SK-N-SH treated with all-trans-retinoic acid at 6 μM for 48 hours (cell line): ENCODE results near the gene CCSER1.

Experiments
- ATAC-seq: fragments of 200-7000 bp; cut with Tn5 transposase; 3 replicates; pipeline ENCODE4 v1.9.1; 2020; ENCODE audit warnings: mild to moderate bottlenecking, moderate library complexity
- ARNTL ChIP-seq: fragments of 450-650 bp; formaldehyde crosslinking; IDR thresholded peaks from 2 replicates; pipeline ENCODE4 v1.5.0; 2020; ENCODE audit warnings: low read depth, mild to moderate bottlenecking, moderate library complexity, borderline replicate concordance
- BACH2 ChIP-seq: fragments of 250-450 bp; sonication (Bioruptor Pico); IDR thresholded peaks from 2 replicates; pipeline ENCODE4 v1.9.0; 2021; ENCODE audit warnings: mild to moderate bottlenecking, borderline replicate concordance
- CSDC2 ChIP-seq: fragments of 250-450 bp; sonication (Bioruptor Pico); IDR thresholded peaks from 2 replicates; pipeline ENCODE4 v1.5.0; 2020; ENCODE audit warnings: mild to moderate bottlenecking, moderate library complexity
- ESRRG ChIP-seq: fragments of 250-450 bp; sonication (Bioruptor Pico); IDR thresholded peaks from 2 replicates; pipeline ENCODE4 v1.6.1; 2021; ENCODE audit warnings: mild to moderate bottlenecking
- GLIS3 ChIP-seq: fragments of 250-450 bp; sonication (Bioruptor Pico); IDR thresholded peaks from 2 replicates; pipeline ENCODE4 v1.5.0; 2020; ENCODE audit warnings: mild to moderate bottlenecking, moderate library complexity
- ISL1 ChIP-seq: fragments of 250-450 bp; sonication (Bioruptor Pico); IDR thresholded peaks from 2 replicates; pipeline ENCODE4 v2.1.2; 2022; ENCODE audit warnings: mild to moderate bottlenecking, moderate library complexity
- OSR1 ChIP-seq: fragments of 250-450 bp; sonication (Bioruptor Pico); IDR thresholded peaks from 2 replicates; pipeline ENCODE4 v1.8.0; 2022; ENCODE audit warnings: moderate library complexity, mild to moderate bottlenecking, inconsistent platforms
- PPARA ChIP-seq: fragments of 250-450 bp; sonication (Bioruptor Pico); IDR thresholded peaks from 2 replicates; pipeline ENCODE4 v1.5.0; 2020; ENCODE audit warnings: mild to moderate bottlenecking, borderline replicate concordance
- RARB ChIP-seq: fragments of 250-450 bp; sonication (Bioruptor Pico); IDR thresholded peaks from 2 replicates; pipeline ENCODE4 v1.8.0; 2021; ENCODE audit warnings: mild to moderate bottlenecking, moderate library complexity
- SNAI2 ChIP-seq: fragments of 250-450 bp; sonication (Bioruptor Pico); IDR thresholded peaks from 2 replicates; pipeline ENCODE4 v1.5.0; 2020; ENCODE audit warnings: mild to moderate bottlenecking, moderate library complexity
- TCF4 ChIP-seq: fragments of 250-450 bp; sonication (Bioruptor Pico); IDR thresholded peaks from 2 replicates; pipeline ENCODE4 v1.8.0; 2021; ENCODE audit warnings: mild to moderate bottlenecking, moderate library complexity, borderline replicate concordance
- TOX ChIP-seq: fragments of 250-450 bp; sonication (Bioruptor Pico); IDR thresholded peaks from 2 replicates; pipeline ENCODE4 v1.8.0; 2021; ENCODE audit warnings: mild to moderate bottlenecking, moderate library complexity, borderline replicate concordance
- ZC3H10 ChIP-seq: fragments of 250-450 bp; sonication (Bioruptor Pico); IDR thresholded peaks from 2 replicates; pipeline ENCODE4 v1.5.1; 2021; ENCODE audit warnings: mild to moderate bottlenecking, moderate library complexity
- ZFP3 ChIP-seq: fragments of 250-450 bp; sonication (Bioruptor Pico); IDR thresholded peaks from 2 replicates; pipeline ENCODE4 v1.5.0; 2020; ENCODE audit warnings: mild to moderate bottlenecking, moderate library complexity
- ZFP30 ChIP-seq: fragments of 450-650 bp; formaldehyde crosslinking; IDR thresholded peaks from 2 replicates; pipeline ENCODE4 v1.5.0; 2022; ENCODE audit warnings: mild to moderate bottlenecking, moderate library complexity
- ZNF565 ChIP-seq: fragments of 450-650 bp; formaldehyde crosslinking; conservative IDR thresholded peaks from 2 replicates; pipeline ENCODE4 v1.5.0; 2020; ENCODE audit warnings: low read depth, mild to moderate bottlenecking, moderate library complexity
- ZNF70 ChIP-seq: fragments of 450-650 bp; formaldehyde crosslinking; IDR thresholded peaks from 2 replicates; pipeline ENCODE4 v1.5.0; 2020; ENCODE audit warnings: mild to moderate bottlenecking, moderate library complexity
- ZNF8 ChIP-seq: fragments of 450-650 bp; formaldehyde crosslinking; IDR thresholded peaks from 2 replicates; pipeline ENCODE4 v1.5.0; 2020; ENCODE audit warnings: mild to moderate bottlenecking, moderate library complexity
- TF ChIP-seq, protein P1 (sequence below): fragments of 250-450 bp; sonication (Bioruptor Pico); IDR thresholded peaks from 2 replicates; pipeline ENCODE4 v1.8.0; 2020; ENCODE audit warnings: mild to moderate bottlenecking, moderate library complexity, borderline replicate concordance
- TF ChIP-seq, protein P2 (sequence below): fragments of 250-450 bp; sonication (Bioruptor Pico); IDR thresholded peaks from 2 replicates; pipeline ENCODE4 v1.8.0; 2021; ENCODE audit warnings: low read depth, mild to moderate bottlenecking, moderate library complexity, borderline replicate concordance
- TF ChIP-seq, protein P3 (sequence below): fragments of 250-450 bp; sonication (Bioruptor Pico); IDR thresholded peaks from 2 replicates; pipeline ENCODE4 v1.5.1; 2021; ENCODE audit warnings: mild to moderate bottlenecking, moderate library complexity

Gene CCSER1

DNA sequence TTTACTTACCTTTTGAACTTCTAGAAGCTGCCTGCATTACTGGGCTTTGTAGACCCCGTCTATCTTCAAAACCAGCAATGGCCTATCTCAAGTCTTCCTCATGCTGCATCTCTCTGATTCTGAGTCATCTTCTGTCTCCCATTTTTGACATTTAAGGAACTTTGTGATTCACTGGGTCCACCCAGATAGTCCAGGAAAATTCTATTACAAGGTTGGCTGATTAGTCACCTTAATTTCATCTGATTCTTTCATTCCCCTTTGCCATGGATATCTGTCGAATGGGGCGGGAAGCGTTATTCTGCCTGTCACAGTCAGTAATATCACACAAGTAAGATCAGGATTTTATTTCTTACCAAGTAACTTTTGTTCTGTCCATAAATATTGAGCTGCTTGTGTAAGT is 618.0 kb downstream of the CCSER1 start:
- TF ChIP-seq OSR1 (CRISPR knock-in tag) = no peak
- TF ChIP-seq ISL1 (CRISPR knock-in tag) = no peak
- TF ChIP-seq, protein P1, sequence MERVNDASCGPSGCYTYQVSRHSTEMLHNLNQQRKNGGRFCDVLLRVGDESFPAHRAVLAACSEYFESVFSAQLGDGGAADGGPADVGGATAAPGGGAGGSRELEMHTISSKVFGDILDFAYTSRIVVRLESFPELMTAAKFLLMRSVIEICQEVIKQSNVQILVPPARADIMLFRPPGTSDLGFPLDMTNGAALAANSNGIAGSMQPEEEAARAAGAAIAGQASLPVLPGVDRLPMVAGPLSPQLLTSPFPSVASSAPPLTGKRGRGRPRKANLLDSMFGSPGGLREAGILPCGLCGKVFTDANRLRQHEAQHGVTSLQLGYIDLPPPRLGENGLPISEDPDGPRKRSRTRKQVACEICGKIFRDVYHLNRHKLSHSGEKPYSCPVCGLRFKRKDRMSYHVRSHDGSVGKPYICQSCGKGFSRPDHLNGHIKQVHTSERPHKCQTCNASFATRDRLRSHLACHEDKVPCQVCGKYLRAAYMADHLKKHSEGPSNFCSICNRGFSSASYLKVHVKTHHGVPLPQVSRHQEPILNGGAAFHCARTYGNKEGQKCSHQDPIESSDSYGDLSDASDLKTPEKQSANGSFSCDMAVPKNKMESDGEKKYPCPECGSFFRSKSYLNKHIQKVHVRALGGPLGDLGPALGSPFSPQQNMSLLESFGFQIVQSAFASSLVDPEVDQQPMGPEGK (CRISPR knock-in tag) = no peak
- no peak for TF ChIP-seq ZNF70 (CRISPR knock-in tag)
- no peak for TF ChIP-seq TCF4 (CRISPR knock-in tag)
- no peak for TF ChIP-seq ZNF565 (CRISPR knock-in tag)
- TF ChIP-seq ARNTL (CRISPR knock-in tag) = no peak
- no peak for TF ChIP-seq ZFP3 (CRISPR knock-in tag)
- TF ChIP-seq RARB (CRISPR knock-in tag) = no peak
- no peak for TF ChIP-seq GLIS3 (CRISPR knock-in tag)
- no peak for TF ChIP-seq ZFP30 (CRISPR knock-in tag)
- TF ChIP-seq TOX (CRISPR knock-in tag) = no peak
- TF ChIP-seq, protein P2, sequence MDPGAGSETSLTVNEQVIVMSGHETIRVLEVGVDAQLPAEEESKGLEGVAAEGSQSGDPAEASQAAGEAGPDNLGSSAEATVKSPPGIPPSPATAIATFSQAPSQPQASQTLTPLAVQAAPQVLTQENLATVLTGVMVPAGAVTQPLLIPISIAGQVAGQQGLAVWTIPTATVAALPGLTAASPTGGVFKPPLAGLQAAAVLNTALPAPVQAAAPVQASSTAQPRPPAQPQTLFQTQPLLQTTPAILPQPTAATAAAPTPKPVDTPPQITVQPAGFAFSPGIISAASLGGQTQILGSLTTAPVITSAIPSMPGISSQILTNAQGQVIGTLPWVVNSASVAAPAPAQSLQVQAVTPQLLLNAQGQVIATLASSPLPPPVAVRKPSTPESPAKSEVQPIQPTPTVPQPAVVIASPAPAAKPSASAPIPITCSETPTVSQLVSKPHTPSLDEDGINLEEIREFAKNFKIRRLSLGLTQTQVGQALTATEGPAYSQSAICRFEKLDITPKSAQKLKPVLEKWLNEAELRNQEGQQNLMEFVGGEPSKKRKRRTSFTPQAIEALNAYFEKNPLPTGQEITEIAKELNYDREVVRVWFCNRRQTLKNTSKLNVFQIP (CRISPR knock-in tag) = no peak

DNA sequence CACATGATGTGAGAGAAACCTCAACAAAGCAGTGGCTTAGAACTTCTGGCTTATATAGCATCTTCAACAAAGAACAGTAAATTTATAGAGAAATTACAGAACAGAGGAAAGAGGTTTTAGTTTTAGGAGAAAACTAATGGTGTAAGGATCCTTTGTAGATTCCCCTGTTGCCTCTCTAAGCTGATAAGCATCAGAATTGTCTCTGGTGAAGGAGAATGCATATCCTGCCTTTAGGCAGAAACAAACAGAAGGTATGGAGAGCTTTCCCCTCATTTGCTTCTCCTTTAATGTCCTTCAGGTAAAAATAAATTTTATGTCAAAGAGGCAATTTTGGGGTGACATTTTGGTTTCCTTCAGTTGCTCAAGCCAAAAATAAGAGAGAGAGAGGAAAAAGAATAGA is 625.9 kb downstream of the CCSER1 start:
- TF ChIP-seq RARB (CRISPR knock-in tag) (no peak), ZC3H10 (no peak), CSDC2 (no peak), BACH2 (no peak), OSR1 (CRISPR knock-in tag) (no peak), GLIS3 (CRISPR knock-in tag) (no peak), ARNTL (CRISPR knock-in tag) (no peak), ZNF8 (CRISPR knock-in tag) (no peak), ISL1 (CRISPR knock-in tag) (no peak), TOX (CRISPR knock-in tag) (no peak), ZNF70 (CRISPR knock-in tag) (no peak), PPARA (no peak)
- TF ChIP-seq, protein P2 (CRISPR knock-in tag) = no peak
- TF ChIP-seq, protein P1 (CRISPR knock-in tag) = no peak
- ATAC-seq = no peak

More for the DNA sequence above, 618.0 kb downstream of the CCSER1 start:
- ATAC-seq = no peak

DNA sequence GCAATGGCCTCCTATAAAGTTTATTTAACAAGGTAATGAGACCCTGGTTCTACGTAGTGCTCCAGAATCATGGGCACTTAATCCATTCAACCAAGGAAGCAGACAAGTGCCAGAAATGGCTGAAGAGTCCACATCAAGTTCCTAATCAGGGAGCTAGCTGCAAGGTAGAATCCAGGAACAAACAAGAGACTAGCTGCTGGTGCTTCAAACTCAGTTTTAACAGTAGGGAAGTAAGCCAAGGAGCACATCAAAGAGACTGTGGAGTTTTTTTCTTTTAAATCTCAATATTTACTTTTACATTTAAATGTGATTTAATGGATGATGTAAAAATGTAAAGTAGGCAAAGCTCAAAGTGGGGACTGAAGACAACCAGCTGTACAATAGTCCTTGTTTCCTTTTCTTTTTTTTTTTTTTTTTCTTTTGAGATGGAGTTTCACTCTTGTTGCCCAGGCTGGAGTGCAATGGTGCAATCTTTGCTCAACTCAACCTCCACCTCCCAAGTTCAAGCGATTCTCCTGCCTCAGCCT is 630.4 kb downstream of the CCSER1 start:
- no peak for ATAC-seq
- TF ChIP-seq OSR1 (CRISPR knock-in tag) (no peak), PPARA (no peak), ZFP3 (CRISPR knock-in tag) (no peak), ZNF70 (CRISPR knock-in tag) (no peak), ISL1 (CRISPR knock-in tag) (no peak), TOX (CRISPR knock-in tag) (no peak), SNAI2 (CRISPR knock-in tag) (no peak), BACH2 (no peak), ZFP30 (CRISPR knock-in tag) (no peak), ESRRG (CRISPR knock-in tag) (no peak), ZC3H10 (no peak), TCF4 (CRISPR knock-in tag) (no peak), RARB (CRISPR knock-in tag) (no peak)
- TF ChIP-seq, protein P3, sequence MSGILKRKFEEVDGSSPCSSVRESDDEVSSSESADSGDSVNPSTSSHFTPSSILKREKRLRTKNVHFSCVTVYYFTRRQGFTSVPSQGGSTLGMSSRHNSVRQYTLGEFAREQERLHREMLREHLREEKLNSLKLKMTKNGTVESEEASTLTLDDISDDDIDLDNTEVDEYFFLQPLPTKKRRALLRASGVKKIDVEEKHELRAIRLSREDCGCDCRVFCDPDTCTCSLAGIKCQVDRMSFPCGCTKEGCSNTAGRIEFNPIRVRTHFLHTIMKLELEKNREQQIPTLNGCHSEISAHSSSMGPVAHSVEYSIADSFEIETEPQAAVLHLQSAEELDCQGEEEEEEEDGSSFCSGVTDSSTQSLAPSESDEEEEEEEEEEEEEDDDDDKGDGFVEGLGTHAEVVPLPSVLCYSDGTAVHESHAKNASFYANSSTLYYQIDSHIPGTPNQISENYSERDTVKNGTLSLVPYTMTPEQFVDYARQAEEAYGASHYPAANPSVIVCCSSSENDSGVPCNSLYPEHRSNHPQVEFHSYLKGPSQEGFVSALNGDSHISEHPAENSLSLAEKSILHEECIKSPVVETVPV = no peak
- TF ChIP-seq, protein P1 (CRISPR knock-in tag) = no peak
